ENCODE data around the gene NLRC4. TPM values are rescaled to one million over a fixed set of nuclear protein-coding genes. Genes with fewer than 3 reads are reported as not detected.
"Not testable (repeated sequence)": the region's sequence is repeated elsewhere in the genome, so short reads cannot be mapped to it uniquely, and the experiment has no call there.

The NLRC4 gene
- total and polyA plus RNA-seq, 5 experiments from 2014 or later, result 0.13 to 0.16 TPM; not detected in 3

GRCh38 chr2:32237488-32237887, 27.2 kb downstream of the NLRC4 start:
- H3K4me1 Mint-ChIP-seq, result peaks cover 0 to 2% (median 0%) of the 10 kb centered on the region in 4 donors
- ATAC-seq (no peak), DNase-seq (no peak)
- H3K9me3 Mint-ChIP-seq, result no peaks in the 10 kb centered on the region
- no peak overlapping the region for H3K4me3 Mint-ChIP-seq
- POLR2A ChIA-PET, result no interaction called here
- H3K36me3 Mint-ChIP-seq, result peaks cover 7 to 18% (median 15%) of the 10 kb centered on the region in 3 donors
- no peaks in the 10 kb centered on the region for H3K27me3 Mint-ChIP-seq
- H3K27ac Mint-ChIP-seq, result no peak overlapping the region

- POLR2A ChIA-PET, result no interaction called here
These were observed 29.4 kb downstream of the NLRC4 start for GRCh38 chr2:32235315-32235714.

GRCh38 chr2:32231959-32232358, 32.7 kb downstream of the NLRC4 start:
- ATAC-seq (no peak), DNase-seq (no peak)
- Mint-ChIP-seq H3K4me1 (peaks cover 0 to 2% (median 0%) of the 10 kb centered on the region in 4 donors), H3K36me3 (peaks cover 0 to 5% (median 2%) of the 10 kb centered on the region in 3 donors), H3K27ac (no peak overlapping the region), H3K4me3 (no peak overlapping the region), H3K27me3 (no peaks in the 10 kb centered on the region), H3K9me3 (no peaks in the 10 kb centered on the region)
- POLR2A ChIA-PET, result no interaction called here

More at GRCh38 chr2:32235315-32235714, 29.4 kb downstream of the NLRC4 start:
- ATAC-seq (no peak), DNase-seq (no peak)
- no peak overlapping the region for H3K27ac Mint-ChIP-seq
- no peaks in the 10 kb centered on the region for H3K9me3 Mint-ChIP-seq
- peaks cover 7 to 18% (median 15%) of the 10 kb centered on the region in 3 donors for H3K36me3 Mint-ChIP-seq
- H3K4me3 Mint-ChIP-seq, result no peak overlapping the region
- H3K4me1 Mint-ChIP-seq, result peaks cover 0 to 2% (median 0%) of the 10 kb centered on the region in 4 donors
- no peaks in the 10 kb centered on the region for H3K27me3 Mint-ChIP-seq

- DNase-seq, result no peak
- no peaks in the 10 kb centered on the region for H3K27me3 Mint-ChIP-seq
- ATAC-seq, result no peak
- no peaks in the 10 kb centered on the region for H3K9me3 Mint-ChIP-seq
- peak overlapping the region in 2 of 10 donors; percentile 14 to 19 for H3K27ac Mint-ChIP-seq
- H3K36me3 Mint-ChIP-seq, result peaks cover 0 to 9% (median 7%) of the 10 kb centered on the region in 3 donors
- no peak overlapping the region for H3K4me3 Mint-ChIP-seq
- POLR2A ChIA-PET, result no interaction called here
- H3K4me1 Mint-ChIP-seq, result peaks cover 0 to 2% (median 0%) of the 10 kb centered on the region in 4 donors
These were observed 35.1 kb downstream of the NLRC4 start for GRCh38 chr2:32229635-32230034.

GRCh38 chr2:32228181-32228580, 36.5 kb downstream of the NLRC4 start:
- DNase-seq (no peak), ATAC-seq (no peak)
- H3K27me3 Mint-ChIP-seq, result no peaks in the 10 kb centered on the region
- POLR2A ChIA-PET, result no interaction called here
- H3K36me3 Mint-ChIP-seq, result peaks cover 0 to 20% (median 8%) of the 10 kb centered on the region in 3 donors
- no peak overlapping the region for H3K4me3 Mint-ChIP-seq
- no peaks in the 10 kb centered on the region for H3K9me3 Mint-ChIP-seq
- peak overlapping the region in 2 of 10 donors; percentile 29 to 77 for H3K27ac Mint-ChIP-seq
- H3K4me1 Mint-ChIP-seq, result peaks cover 0 to 2% (median 0%) of the 10 kb centered on the region in 4 donors

GRCh38 chr2:32227492-32227891, 37.2 kb downstream of the NLRC4 start:
- DNase-seq (no peak), ATAC-seq (no peak)
- Mint-ChIP-seq H3K36me3 (peaks cover 0 to 27% (median 11%) of the 10 kb centered on the region in 3 donors), H3K9me3 (no peaks in the 10 kb centered on the region), H3K4me3 (no peak overlapping the region), H3K27me3 (no peaks in the 10 kb centered on the region), H3K27ac (peak overlapping the region in 3 of 10 donors; percentile 6 to 39 (median 30)), H3K4me1 (no peaks in the 10 kb centered on the region)
- POLR2A ChIA-PET, result no interaction called here

GRCh38 chr2:32222966-32223365, 41.7 kb downstream of the NLRC4 start:
- H3K4me1 Mint-ChIP-seq, result peaks cover 0 to 2% (median 0%) of the 10 kb centered on the region in 4 donors
- ATAC-seq (no peak), DNase-seq (no peak)
- no peak overlapping the region for H3K4me3 Mint-ChIP-seq
- H3K9me3 Mint-ChIP-seq, result no peaks in the 10 kb centered on the region
- H3K36me3 Mint-ChIP-seq, result peaks cover 3 to 67% (median 22%) of the 10 kb centered on the region in 3 donors
- H3K27me3 Mint-ChIP-seq, result no peaks in the 10 kb centered on the region
- POLR2A ChIA-PET, result no interaction called here
- peak overlapping the region in 1 of 10 donors; percentile 63 for H3K27ac Mint-ChIP-seq

- H3K27me3 Mint-ChIP-seq, result no peaks in the 10 kb centered on the region
- no peaks in the 10 kb centered on the region for H3K9me3 Mint-ChIP-seq
- peaks cover 3 to 78% (median 18%) of the 10 kb centered on the region in 3 donors for H3K36me3 Mint-ChIP-seq
- ATAC-seq (no peak), DNase-seq (no peak)
- H3K27ac Mint-ChIP-seq, result no peak overlapping the region
- POLR2A ChIA-PET, result no interaction called here
- no peak overlapping the region for H3K4me3 Mint-ChIP-seq
- peaks cover 0 to 4% (median under 1%) of the 10 kb centered on the region in 4 donors for H3K4me1 Mint-ChIP-seq
These were observed 44.2 kb downstream of the NLRC4 start for GRCh38 chr2:32220445-32220844.

GRCh38 chr2:32212295-32212694, 52.4 kb downstream of the NLRC4 start:
- Mint-ChIP-seq H3K36me3 (peaks cover 5 to 66% (median 23%) of the 10 kb centered on the region in 3 donors), H3K4me3 (no peak overlapping the region), H3K4me1 (peaks cover 0 to 4% (median 0%) of the 10 kb centered on the region in 4 donors), H3K9me3 (no peaks in the 10 kb centered on the region), H3K27ac (peak overlapping the region in 3 of 10 donors; percentile 32 to 75 (median 56)), H3K27me3 (no peaks in the 10 kb centered on the region)
- DNase-seq (no peak), ATAC-seq (no peak)
- POLR2A ChIA-PET, result no interaction called here

- DNase-seq, result no peak
- Mint-ChIP-seq H3K27ac (peak overlapping the region in 2 of 10 donors; percentile 24 to 71), H3K9me3 (no peaks in the 10 kb centered on the region), H3K4me3 (no peak overlapping the region), H3K36me3 (peaks cover 5 to 62% (median 22%) of the 10 kb centered on the region in 3 donors), H3K4me1 (no peaks in the 10 kb centered on the region), H3K27me3 (no peaks in the 10 kb centered on the region)
- POLR2A ChIA-PET, result no interaction called here
- no peak for ATAC-seq
These were observed 53.8 kb downstream of the NLRC4 start for GRCh38 chr2:32210767-32211408.

- H3K4me1 Mint-ChIP-seq, DNase-seq, POLR2A ChIA-PET, ATAC-seq, H3K27me3 Mint-ChIP-seq, H3K9me3 Mint-ChIP-seq, H3K4me3 Mint-ChIP-seq: not testable (repeated sequence)
- H3K27ac Mint-ChIP-seq, result peak overlapping the region in 3 of 10 donors; percentile 21 to 47 (median 47)
- H3K36me3 Mint-ChIP-seq, result peaks cover 12 to 77% (median 25%) of the 10 kb centered on the region in 3 donors
These were observed 61.3 kb downstream of the NLRC4 start for GRCh38 chr2:32203428-32203827.

GRCh38 chr2:32200814-32201213, 63.9 kb downstream of the NLRC4 start:
- peaks cover 0 to 4% (median 0%) of the 10 kb centered on the region in 4 donors for H3K4me1 Mint-ChIP-seq
- POLR2A ChIA-PET, result interaction anchor here (0.6 kb wide), 1 partner anchor 1200 kb away, joined by 4 read pairs; no protein-coding TSS in a partner anchor
- no peaks in the 10 kb centered on the region for H3K27me3 Mint-ChIP-seq
- H3K9me3 Mint-ChIP-seq, result no peaks in the 10 kb centered on the region
- DNase-seq (no peak), ATAC-seq (no peak)
- H3K27ac Mint-ChIP-seq, result no peak overlapping the region
- no peak overlapping the region for H3K4me3 Mint-ChIP-seq
- peaks cover 12 to 82% (median 29%) of the 10 kb centered on the region in 3 donors for H3K36me3 Mint-ChIP-seq

GRCh38 chr2:32192418-32192817, 72.3 kb downstream of the NLRC4 start:
- Mint-ChIP-seq H3K36me3 (peaks cover 0 to 58% (median 12%) of the 10 kb centered on the region in 3 donors), H3K9me3 (no peaks in the 10 kb centered on the region), H3K4me3 (no peak overlapping the region), H3K27ac (peak overlapping the region in 1 of 10 donors; percentile 46), H3K4me1 (peaks cover 0 to 11% (median 6%) of the 10 kb centered on the region in 4 donors), H3K27me3 (no peaks in the 10 kb centered on the region)
- no peak for DNase-seq
- ATAC-seq, result no peak
- POLR2A ChIA-PET, result interaction anchor here (0.5 kb wide), 1 partner anchor 10 kb away, joined by 5 read pairs; no protein-coding TSS in a partner anchor
